Stomach (tissue), 4 donors: Measurements from ENCODE around the gene CDPF1.

Source experiments
- CTCF ChIP-seq, 7 experiments: fragments of 450-650 bp in 4 of 7; fragments of 200-600 bp in 3 of 7; sonication (generic) in 3 of 7; IDR thresholded peaks; one replicate each; pipeline ENCODE4 v1.5.1; 2016 to 2019; ENCODE audit warnings: antibody characterized with exemption in 7 of 7, control low read depth in 2 of 7, mild to moderate bottlenecking in 1 of 7
- POLR2AphosphoS5 ChIP-seq, 3 donors: sonication (generic); formaldehyde crosslinking; IDR thresholded peaks; one replicate each; pipeline ENCODE4 v1.6.1; 2016; ENCODE audit warnings: antibody characterized with exemption in 3 of 3

- TF ChIP-seq CTCF (IDR thresholded peaks at IDR 0.05): no peak
- no peak for TF ChIP-seq POLR2AphosphoS5 (IDR thresholded peaks at IDR 0.05)
These were observed 4.6 kb downstream of the CDPF1 start for GRCh38 chr22:46245511-46245910.
